ENCODE data around the gene HTT. TPM values are rescaled to one million over a fixed set of nuclear protein-coding genes. Genes with fewer than 3 reads are reported as not detected.
A peak's percentile ranks its signal among the peaks of the same experiment; 100 is the strongest.

The HTT gene
- total and polyA plus RNA-seq, 2 experiments from 2014 or later: 11.4 to 38.6 TPM

DNA sequence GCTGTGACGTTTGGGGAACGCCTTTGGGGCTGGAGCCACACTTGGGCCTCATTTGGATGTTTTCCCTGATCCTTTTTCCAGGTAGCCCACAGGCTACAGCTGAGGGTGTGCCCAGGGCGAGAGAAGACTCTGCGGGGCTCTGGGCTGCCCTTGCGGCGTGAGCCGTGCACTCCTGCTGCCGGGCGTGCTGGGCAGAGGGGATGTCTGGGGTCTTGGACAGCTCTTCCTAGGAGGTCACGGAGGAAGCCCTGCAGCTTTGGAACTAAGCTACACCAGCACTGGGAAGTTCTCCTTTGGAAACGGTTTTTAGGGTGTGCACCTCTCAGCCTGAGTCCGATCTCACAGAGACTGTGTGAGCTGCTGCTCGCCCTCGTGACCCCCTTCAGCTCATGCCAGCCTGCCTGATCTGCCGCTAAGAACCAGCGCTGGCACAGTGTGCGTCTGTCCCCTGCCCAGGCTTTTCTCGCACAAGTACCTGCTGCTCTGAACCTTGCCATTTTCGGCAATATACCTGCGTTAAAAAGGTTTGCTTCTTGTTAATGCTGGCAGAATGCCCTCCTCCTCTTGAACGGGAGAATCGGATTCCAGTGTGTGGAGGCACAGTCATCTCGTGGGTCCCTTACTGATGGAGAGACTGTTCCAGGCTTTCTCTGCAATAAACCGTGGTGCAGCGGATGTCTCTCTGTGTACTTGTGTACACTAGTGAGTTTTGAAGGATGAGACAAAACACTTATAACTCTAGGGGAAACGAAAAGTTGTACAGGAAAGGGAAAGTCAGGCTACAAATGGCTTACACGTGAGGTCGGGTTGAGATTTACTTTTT is 188.8 kb downstream of the HTT start:
- Histone ChIP-seq H3K36me3 (no peaks in the 10 kb centered on the region), H3K4me3 (no peak overlapping the region), H3K27me3 (no peaks in the 10 kb centered on the region), H3K9me3 (ENCODE audit: low read depth) (no peaks in the 10 kb centered on the region), H3K27ac (no peak overlapping the region), H3K4me1 (ENCODE audit: low read depth) (peaks cover 16% of the 10 kb centered on the region)
- no peak for DNase-seq (ENCODE audit: low read depth in 1 of 2, low spot score in 1 of 2)
- TF ChIP-seq, protein P1, sequence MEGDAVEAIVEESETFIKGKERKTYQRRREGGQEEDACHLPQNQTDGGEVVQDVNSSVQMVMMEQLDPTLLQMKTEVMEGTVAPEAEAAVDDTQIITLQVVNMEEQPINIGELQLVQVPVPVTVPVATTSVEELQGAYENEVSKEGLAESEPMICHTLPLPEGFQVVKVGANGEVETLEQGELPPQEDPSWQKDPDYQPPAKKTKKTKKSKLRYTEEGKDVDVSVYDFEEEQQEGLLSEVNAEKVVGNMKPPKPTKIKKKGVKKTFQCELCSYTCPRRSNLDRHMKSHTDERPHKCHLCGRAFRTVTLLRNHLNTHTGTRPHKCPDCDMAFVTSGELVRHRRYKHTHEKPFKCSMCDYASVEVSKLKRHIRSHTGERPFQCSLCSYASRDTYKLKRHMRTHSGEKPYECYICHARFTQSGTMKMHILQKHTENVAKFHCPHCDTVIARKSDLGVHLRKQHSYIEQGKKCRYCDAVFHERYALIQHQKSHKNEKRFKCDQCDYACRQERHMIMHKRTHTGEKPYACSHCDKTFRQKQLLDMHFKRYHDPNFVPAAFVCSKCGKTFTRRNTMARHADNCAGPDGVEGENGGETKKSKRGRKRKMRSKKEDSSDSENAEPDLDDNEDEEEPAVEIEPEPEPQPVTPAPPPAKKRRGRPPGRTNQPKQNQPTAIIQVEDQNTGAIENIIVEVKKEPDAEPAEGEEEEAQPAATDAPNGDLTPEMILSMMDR (IDR thresholded peaks at IDR 0.05; ENCODE audit: low read depth, low read length): no peak

DNA sequence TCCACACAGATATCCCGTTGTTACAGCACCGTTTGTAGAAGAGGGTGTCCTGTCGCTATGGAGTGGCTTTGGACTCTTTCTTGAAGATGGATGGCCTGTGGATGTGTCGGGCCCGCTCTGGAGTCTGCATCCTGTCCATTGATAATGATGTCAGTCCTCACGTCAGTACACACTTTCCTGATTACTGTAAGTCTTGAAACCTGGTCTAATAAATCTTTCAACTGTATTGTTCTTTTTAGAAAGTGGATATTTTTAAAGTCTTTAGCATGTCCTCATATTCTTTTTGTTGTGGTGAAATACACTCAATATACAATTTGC is 189.4 kb downstream of the HTT start:
- TF ChIP-seq, protein P1 (IDR thresholded peaks at IDR 0.05; ENCODE audit: low read depth, low read length): no peak
- Histone ChIP-seq H3K9me3 (ENCODE audit: low read depth) (no peaks in the 10 kb centered on the region), H3K36me3 (no peaks in the 10 kb centered on the region), H3K27me3 (no peaks in the 10 kb centered on the region), H3K4me3 (no peak overlapping the region), H3K4me1 (ENCODE audit: low read depth) (peaks cover 16% of the 10 kb centered on the region), H3K27ac (no peak overlapping the region)
- DNase-seq (ENCODE audit: low read depth in 1 of 2, low spot score in 1 of 2): peak in 1 of 2 donors; percentile 20

DNA sequence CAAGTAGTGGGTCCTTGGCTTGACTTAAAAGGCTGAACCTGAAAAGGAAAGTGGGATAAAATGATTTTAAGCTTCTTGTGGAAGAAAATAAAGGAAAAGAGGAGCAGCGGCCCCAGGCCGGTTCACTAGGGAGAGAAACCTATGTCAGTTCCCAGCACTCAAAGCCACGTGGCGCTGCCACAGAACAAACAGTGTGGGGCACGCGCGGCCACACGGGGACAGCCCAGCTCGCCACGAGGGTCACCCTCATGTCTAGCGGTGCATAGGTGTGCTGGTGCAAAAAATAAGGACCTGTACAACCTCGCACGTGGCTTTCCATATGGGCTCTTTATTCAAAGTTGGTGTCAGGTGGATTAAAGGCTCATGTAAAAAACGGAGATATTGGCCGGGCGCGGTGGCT is 191.6 kb downstream of the HTT start:
- Histone ChIP-seq H3K27ac (no peak overlapping the region), H3K27me3 (no peaks in the 10 kb centered on the region), H3K4me1 (ENCODE audit: low read depth) (peaks cover 16% of the 10 kb centered on the region), H3K36me3 (no peaks in the 10 kb centered on the region), H3K4me3 (no peak overlapping the region), H3K9me3 (ENCODE audit: low read depth) (no peaks in the 10 kb centered on the region)
- no peak for DNase-seq (ENCODE audit: low read depth in 1 of 2, low spot score in 1 of 2)
- TF ChIP-seq, protein P1 (IDR thresholded peaks at IDR 0.05; ENCODE audit: low read depth, low read length): no peak

DNA sequence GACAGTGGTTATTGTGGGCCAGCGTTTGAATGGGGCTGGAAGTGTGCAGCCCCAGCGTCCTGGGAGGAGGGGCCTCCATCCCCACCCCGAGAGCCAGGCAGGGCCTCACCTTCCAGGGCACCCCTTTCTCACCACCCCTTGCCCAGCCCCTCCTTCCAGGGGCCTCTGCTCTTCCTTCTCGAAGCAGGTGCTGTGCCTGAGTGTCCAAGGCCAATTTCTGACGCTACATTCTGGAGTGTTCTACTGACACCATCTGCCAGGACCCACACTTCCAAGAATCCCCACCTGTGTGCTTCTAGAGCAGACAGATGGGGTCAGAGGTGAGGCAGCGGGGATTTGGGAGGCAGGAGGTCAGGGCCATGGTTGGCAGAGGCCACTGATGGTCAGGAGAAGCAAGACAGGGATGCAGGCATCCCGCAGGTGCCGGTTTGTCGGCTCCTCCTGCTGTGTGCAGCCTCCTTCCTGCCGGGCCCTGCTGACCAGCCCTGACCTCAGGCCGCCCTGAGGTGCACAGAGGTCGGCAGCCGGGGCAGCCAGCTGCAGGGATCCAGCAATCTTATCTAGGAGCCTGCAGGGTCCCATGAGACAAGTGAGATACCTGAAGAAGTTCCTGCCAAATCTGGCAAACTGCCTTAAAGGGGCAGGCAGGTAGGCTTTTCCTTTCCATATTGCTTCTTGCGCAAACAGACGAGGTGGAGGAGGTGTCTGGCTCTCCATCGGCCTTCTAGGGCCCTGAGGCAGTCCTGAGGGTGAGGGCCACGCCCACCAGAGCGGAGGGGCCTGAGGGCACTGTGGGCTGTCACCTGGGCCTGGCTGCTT is 193.3 kb downstream of the HTT start:
- TF ChIP-seq, protein P1 (IDR thresholded peaks at IDR 0.05; ENCODE audit: low read depth, low read length): no peak

DNA sequence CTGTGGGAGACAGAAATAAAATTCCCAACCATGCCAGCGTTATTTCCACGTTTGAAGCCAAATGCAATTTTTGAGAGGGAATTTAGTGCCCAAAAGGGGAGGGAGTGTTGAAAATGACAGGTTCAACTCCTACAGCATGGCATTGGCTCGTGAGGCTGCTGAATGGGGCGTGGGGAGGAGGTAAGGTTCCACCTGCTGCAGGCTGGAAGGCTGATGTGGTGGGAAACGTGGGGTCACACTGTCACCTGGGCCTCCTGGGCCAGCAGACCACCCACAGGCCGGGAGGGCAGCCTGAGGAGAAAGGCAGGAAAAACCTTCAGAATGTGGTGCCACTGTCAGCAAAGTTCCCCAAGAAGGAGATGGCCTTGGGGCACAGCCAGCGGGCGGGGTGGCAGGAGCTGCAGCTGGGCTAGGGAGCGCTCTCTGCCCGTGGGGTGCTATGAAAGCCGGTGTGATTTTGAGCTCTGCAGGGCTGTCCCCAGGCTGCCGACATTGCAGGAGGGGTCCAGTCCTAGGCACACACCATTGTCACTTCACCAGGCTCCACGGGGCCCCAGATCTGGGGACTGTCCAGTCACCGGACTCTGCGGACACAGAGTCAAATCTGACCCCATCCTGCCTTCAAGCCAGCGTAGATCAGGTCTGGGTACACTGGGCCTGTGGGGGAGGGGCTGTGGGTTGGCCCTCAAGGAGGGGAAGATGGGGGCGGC is 194.1 kb downstream of the HTT start:
- no peak overlapping the region for H3K27ac ChIP-seq
- H3K27me3 ChIP-seq: no peaks in the 10 kb centered on the region
- TF ChIP-seq, protein P1 (IDR thresholded peaks at IDR 0.05; ENCODE audit: low read depth, low read length): no peak
- DNase-seq (ENCODE audit: low read depth in 1 of 2, low spot score in 1 of 2): no peak
- H3K4me1 ChIP-seq (ENCODE audit: low read depth): peaks cover 10% of the 10 kb centered on the region
- H3K36me3 ChIP-seq: no peaks in the 10 kb centered on the region
- no peaks in the 10 kb centered on the region for H3K9me3 ChIP-seq (ENCODE audit: low read depth)
- no peak overlapping the region for H3K4me3 ChIP-seq

More for the DNA sequence above, 193.3 kb downstream of the HTT start:
- Histone ChIP-seq H3K27me3 (no peaks in the 10 kb centered on the region), H3K9me3 (ENCODE audit: low read depth) (no peaks in the 10 kb centered on the region), H3K4me3 (no peak overlapping the region), H3K27ac (no peak overlapping the region), H3K4me1 (ENCODE audit: low read depth) (peaks cover 15% of the 10 kb centered on the region), H3K36me3 (no peaks in the 10 kb centered on the region)
- DNase-seq (ENCODE audit: low read depth in 1 of 2, low spot score in 1 of 2): no peak
